Measurements from ENCODE around the gene B4GAT1. TPM values are rescaled to one million over a fixed set of nuclear protein-coding genes. Genes with fewer than 3 reads are reported as not detected.
A peak's percentile ranks its signal among the peaks of the same experiment; 100 is the strongest.

B4GAT1 gene
- total and polyA plus RNA-seq, 2 donors (not counting 3 experiments of a cell fraction or from before 2014, with no cell fraction given): 21.2 to 21.6 TPM

- no peaks in the 10 kb centered on the region for H3K79me2 ChIP-seq (ENCODE audit: control insufficient read depth, insufficient read depth, low read length)
- peak overlapping the region; percentile 99 for H2AFZ ChIP-seq (ENCODE audit: low read depth, low read length)
- no TSS peak for BruUV-seq (replicated peaks)
- H3K4me2 ChIP-seq (ENCODE audit: insufficient read depth, low read length): peak overlapping the region; percentile 93
- ChIA-PET POLR2A (interaction anchor here (0.9 to 2.1 kb wide), 3 partner anchors 15 to 24 kb away, joined by 3 to 8 read pairs (median 4); partner anchors contain the start of genes RIN1 and YIF1A), CTCF (interaction anchor here (0.6 to 9.5 kb wide), 31 partner anchors 10 to 149 kb away, joined by 3 to 225 read pairs (median 5); partner anchors contain the start of genes B4GAT1, BRMS1, MRPL11 and RIN1)
- no peaks in the 10 kb centered on the region for H3K9me1 ChIP-seq (replicated peaks; ENCODE audit: control insufficient read depth, extremely low read depth, insufficient read depth, low read length)
- peak overlapping the region; percentile 56 for H3K9ac ChIP-seq (replicated peaks; ENCODE audit: extremely low read depth, insufficient read depth, low read length)
- intact Hi-C loops (cut with micrococcal nuclease) (loop anchor here (1.0 to 5.0 kb wide), 6 partner anchors 16 to 125 kb away; partner anchors contain the start of genes BRMS1, MRPL11, RIN1 and YIF1A), dilution Hi-C loops (cut with MboI; ENCODE audit: extremely low pct_ligation_motif_present, low sequenced_read_pairs) (no loop called here)
- peaks cover 4% of the 10 kb centered on the region for H3K4me1 ChIP-seq (ENCODE audit: control insufficient read depth, extremely low read depth, insufficient read depth, low read length)
- H3K4me3 ChIP-seq (replicated peaks in 1 of 3; ENCODE audit: insufficient read depth in 1 of 3, low read depth in 1 of 3, low read length in 3 of 3): peak overlapping the region; percentile 35 to 82 (median 79)
- DNase-seq (ENCODE audit: low read depth, low spot score) (peak; percentile 94), FAIRE-seq (no peak)
- no peaks in the 10 kb centered on the region for H3K36me3 ChIP-seq (ENCODE audit: control insufficient read depth in 2 of 2, extremely low read depth in 1 of 2, insufficient read depth in 2 of 2, low read length in 2 of 2)
- no peaks in the 10 kb centered on the region for H4K20me1 ChIP-seq (replicated peaks; ENCODE audit: control insufficient read depth, extremely low read depth, insufficient read depth, low read length)
- peak overlapping the region; percentile 52 for H3K27ac ChIP-seq (ENCODE audit: insufficient read depth, low read depth, low read length)
- peaks cover 0 to 5% of the 10 kb centered on the region in 2 experiments for H3K27me3 ChIP-seq (ENCODE audit: control insufficient read depth in 2 of 2, insufficient read depth in 2 of 2, low read length in 2 of 2)
- no peak for TF ChIP-seq MYC (IDR thresholded peaks at IDR 0.05; ENCODE audit: low read depth, low read length)
- TF ChIP-seq GATA2 (IDR thresholded peaks at IDR 0.05; ENCODE audit: insufficient read depth, insufficient read length, low read depth, low read length): peak; percentile 18
- no peak for TF ChIP-seq EZH2 (IDR thresholded peaks at IDR 0.05; ENCODE audit: borderline replicate concordance, low read depth, low read length, severe bottlenecking)
- TF ChIP-seq JUN (IDR thresholded peaks at IDR 0.05; ENCODE audit: borderline replicate concordance, insufficient read depth, insufficient read length, low read depth): no peak
- TF ChIP-seq CTCF (IDR thresholded peaks at IDR 0.05; ENCODE audit: extremely low read depth in 1 of 2, insufficient read depth in 1 of 2, low read depth in 1 of 2, low read length in 2 of 2): peak in 1 of 2 donors; percentile 94
- no peak for TF ChIP-seq POLR2AphosphoS5 (IDR thresholded peaks at IDR 0.05; ENCODE audit: insufficient read depth, low read depth, low read length)
- peak; percentile 9 for TF ChIP-seq POLR2A (IDR thresholded peaks at IDR 0.05; ENCODE audit: low read depth, low read length)
- no peak for TF ChIP-seq FOS (IDR thresholded peaks at IDR 0.05; ENCODE audit: borderline replicate concordance, insufficient read depth, low read length)
- TF ChIP-seq, protein P1, sequence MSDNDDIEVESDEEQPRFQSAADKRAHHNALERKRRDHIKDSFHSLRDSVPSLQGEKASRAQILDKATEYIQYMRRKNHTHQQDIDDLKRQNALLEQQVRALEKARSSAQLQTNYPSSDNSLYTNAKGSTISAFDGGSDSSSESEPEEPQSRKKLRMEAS (IDR thresholded peaks at IDR 0.05; ENCODE audit: insufficient read depth, insufficient read length): no peak
- H3K9me3 ChIP-seq (replicated peaks; ENCODE audit: control insufficient read depth, insufficient read depth, low read length): no peaks in the 10 kb centered on the region
These were observed 35.4 kb downstream of the B4GAT1 start for GRCh38 chr11:66311965-66312548.
